ENCODE data around the gene IL9.
A peak's percentile ranks its signal among the peaks of the same experiment; 100 is the strongest.

Gene IL9

DNA sequence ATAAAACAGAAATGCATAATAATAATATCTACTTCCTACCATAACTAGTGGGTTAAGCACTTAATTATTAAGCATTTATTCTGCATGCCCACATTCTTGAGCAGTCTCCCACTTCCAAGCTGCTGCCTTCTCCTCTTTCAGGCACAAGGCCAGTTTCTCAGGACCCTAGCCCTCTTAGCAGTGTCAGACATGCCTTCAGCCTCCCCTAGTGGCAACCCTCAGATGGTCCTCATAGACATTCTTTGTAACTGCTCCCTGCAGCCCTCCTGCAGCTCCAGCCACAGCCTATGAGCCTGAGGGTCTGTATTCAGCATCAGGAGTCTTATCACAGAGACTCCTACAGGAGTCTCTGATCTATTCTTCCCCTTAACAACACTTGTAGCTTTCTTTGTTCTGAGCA is 3.9 kb downstream of the IL9 start:
- no peak overlapping the region for H3K27ac ChIP-seq
- no peak for TF ChIP-seq ZFX (IDR thresholded peaks at IDR 0.05; ENCODE audit: borderline replicate concordance)
- TF ChIP-seq, protein P1, sequence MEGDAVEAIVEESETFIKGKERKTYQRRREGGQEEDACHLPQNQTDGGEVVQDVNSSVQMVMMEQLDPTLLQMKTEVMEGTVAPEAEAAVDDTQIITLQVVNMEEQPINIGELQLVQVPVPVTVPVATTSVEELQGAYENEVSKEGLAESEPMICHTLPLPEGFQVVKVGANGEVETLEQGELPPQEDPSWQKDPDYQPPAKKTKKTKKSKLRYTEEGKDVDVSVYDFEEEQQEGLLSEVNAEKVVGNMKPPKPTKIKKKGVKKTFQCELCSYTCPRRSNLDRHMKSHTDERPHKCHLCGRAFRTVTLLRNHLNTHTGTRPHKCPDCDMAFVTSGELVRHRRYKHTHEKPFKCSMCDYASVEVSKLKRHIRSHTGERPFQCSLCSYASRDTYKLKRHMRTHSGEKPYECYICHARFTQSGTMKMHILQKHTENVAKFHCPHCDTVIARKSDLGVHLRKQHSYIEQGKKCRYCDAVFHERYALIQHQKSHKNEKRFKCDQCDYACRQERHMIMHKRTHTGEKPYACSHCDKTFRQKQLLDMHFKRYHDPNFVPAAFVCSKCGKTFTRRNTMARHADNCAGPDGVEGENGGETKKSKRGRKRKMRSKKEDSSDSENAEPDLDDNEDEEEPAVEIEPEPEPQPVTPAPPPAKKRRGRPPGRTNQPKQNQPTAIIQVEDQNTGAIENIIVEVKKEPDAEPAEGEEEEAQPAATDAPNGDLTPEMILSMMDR (IDR thresholded peaks at IDR 0.05), result 0 out of 2 replicates have a peak, but pooled peaks have one; percentile 13

DNA sequence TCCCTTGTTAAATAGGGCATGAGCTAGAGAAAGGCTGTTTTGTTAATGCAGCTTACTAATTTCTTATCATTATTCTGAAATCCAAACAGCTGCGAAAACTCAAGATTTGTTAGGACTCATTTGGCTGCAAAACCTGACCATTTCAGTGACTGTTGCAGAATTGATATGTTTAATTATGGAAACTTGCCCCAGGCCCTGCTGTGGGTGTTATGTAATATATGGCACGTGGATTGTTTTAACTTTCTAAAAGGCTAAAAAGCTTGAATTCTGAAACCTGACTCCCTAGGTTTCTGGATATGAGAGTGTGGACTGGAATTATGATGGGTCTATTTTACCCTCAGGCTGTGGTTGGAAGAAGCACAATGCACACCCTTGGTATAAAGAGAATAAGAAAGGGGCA is 4.4 kb downstream of the IL9 start:
- TF ChIP-seq, protein P1 (IDR thresholded peaks at IDR 0.05), result no peak
- TF ChIP-seq ZFX (IDR thresholded peaks at IDR 0.05; ENCODE audit: borderline replicate concordance), result no peak
- H3K27ac ChIP-seq, result no peak overlapping the region

DNA sequence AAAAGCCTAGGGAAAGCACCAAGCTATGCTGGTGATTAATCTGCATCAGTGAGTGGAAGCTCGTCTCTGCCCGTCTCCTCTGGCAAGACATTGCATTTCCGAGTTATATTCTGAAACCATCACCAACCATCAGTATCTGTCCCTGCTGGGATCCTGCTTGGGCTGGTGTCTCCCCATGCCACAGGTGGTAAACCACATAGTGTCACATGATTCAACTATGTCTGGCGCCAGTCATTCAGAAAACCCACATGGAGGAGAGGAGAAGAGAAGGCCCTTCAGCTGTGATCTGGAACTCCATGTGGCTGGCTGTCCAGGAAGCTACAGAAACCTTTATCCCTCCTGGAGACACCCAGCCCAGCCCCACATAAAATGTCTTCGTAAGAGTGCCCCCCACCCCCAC is 4.8 kb downstream of the IL9 start:
- TF ChIP-seq, protein P1 (IDR thresholded peaks at IDR 0.05), result no peak

DNA sequence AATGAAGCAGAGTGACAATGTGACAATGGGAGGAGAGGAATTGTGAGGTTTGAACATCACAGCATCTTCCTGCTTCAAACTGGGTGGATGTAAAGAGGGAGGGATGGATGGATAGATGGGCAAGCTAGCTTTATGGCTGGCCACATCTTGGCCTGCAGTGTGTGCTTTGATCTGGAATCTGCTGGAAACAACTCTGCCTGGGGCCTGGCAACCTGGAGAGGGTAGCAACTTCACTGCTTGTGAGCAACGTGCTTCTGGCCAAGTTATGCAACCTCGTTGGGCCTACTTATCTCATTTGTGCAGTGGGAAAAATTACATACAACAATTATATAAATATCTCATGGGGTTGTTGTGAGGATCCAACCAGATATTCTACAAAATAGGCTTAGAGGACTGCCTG is 5.3 kb downstream of the IL9 start:
- no peak for TF ChIP-seq ZFX (IDR thresholded peaks at IDR 0.05; ENCODE audit: borderline replicate concordance)
- TF ChIP-seq, protein P1 (IDR thresholded peaks at IDR 0.05), result no peak
- no peak overlapping the region for H3K27ac ChIP-seq

More for the DNA sequence above, 4.8 kb downstream of the IL9 start:
- no peak overlapping the region for H3K27ac ChIP-seq

DNA sequence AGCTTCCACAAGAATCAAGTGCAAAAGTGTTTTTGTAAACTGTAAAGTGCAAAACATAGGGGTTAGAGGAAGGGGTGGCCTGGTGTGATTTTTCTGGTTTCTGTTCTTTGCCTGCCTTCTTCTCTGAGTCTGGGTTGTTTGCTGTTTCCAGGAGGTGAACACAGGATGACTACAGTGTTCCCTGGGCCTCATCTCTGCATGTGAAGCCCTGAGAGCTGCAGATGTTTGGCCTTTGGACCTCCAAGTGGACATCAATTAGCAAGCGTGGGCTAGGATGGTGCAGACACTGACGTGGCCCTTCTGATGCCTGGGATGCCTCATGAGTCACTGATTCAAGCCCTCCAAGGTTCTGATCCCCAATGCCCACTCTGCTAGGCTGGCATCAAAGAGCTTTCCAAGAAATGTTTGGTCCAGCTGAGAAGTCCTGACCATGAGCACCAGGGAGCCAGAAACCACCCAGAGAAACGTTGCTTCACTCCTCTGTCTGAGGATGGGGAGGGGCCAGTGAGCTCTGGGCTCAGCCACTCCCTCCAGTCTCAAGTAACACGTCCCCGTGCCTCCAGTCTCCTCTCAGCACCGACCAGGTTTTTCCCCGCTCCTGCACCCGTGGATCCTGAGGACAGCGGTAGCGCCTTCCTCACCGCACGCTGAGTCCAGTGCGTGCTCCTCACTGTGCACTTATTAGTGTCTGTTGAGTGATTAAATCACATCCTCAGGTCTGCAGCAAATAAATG is 7.6 kb downstream of the IL9 start:
- H3K27ac ChIP-seq, result no peak overlapping the region

DNA sequence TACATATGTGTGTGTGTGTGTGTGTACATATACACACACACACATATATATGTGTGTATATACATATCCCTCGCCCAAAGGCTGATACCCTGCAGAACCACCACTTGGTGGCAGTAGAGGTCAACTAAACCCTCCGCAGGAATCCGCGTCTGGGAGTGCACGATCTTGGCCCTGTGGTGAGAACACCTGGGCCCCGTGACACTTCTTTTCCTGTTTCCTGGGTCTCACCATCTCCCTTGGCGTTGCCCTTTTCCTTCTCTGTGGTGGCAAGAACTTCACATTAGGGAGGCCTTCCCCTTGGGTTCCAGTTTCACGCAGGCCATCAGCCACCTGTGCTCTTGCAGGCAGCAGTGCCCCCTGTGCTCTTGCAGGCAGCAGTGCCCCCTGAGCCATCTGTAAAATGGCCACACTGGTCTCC is 8.2 kb downstream of the IL9 start:
- TF ChIP-seq ZFX (IDR thresholded peaks at IDR 0.05; ENCODE audit: borderline replicate concordance), result no peak
- TF ChIP-seq, protein P1 (IDR thresholded peaks at IDR 0.05), result peak; percentile 82
- H3K27ac ChIP-seq, result no peak overlapping the region

More for the DNA sequence above, 7.6 kb downstream of the IL9 start:
- TF ChIP-seq, protein P1 (IDR thresholded peaks at IDR 0.05), result no peak
- TF ChIP-seq ZFX (IDR thresholded peaks at IDR 0.05; ENCODE audit: borderline replicate concordance), result no peak

DNA sequence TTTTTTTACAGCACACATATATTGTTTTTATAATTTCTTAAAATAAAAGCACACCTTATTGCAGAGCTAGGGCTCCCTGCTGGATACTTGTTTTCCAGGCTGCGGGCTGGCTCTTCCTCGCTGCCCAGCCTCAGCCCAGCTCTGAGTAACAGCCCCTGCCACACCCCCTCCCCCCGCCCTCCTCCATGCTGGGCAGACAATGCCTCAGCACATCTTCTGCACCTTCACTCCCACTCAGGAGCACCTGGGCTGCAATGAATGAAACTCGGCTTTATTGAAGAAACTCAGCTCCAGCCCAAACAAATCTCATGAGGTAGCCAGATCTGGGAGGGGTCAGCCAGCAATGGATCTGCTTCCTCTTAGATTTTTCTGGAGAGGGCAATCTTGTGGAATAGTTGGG is 9.5 kb downstream of the IL9 start:
- no peak overlapping the region for H3K27ac ChIP-seq
- TF ChIP-seq, protein P1 (IDR thresholded peaks at IDR 0.05), result no peak
- TF ChIP-seq ZFX (IDR thresholded peaks at IDR 0.05; ENCODE audit: borderline replicate concordance), result no peak
